ENCODE data around the gene PRPS2.

PRPS2 gene

DNA sequence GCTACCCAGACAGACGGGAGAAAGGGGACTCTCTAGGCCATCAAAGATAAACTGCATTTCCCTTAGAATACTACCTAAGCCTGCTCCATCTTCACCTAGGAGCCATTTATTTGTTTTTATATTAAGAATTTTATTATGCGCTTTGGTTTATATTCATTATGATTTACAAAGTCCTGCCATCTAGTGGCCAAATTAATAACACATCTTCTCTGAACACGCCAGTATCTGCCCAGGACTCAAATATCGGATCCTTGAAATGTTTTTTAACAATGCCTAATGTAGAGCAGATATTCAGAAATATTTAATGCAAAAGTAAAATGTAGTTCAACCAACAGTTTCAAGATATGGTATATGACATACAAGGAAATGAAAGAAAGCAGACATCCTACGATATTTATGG lies 20.8 kb upstream of the PRPS2 start:
- H3K79me2 ChIP-seq (ENCODE audit: insufficient read depth, low read depth): no peaks in the 10 kb centered on the region
- H3K27ac ChIP-seq: no peak overlapping the region
- H3K4me3 ChIP-seq (IDR thresholded peaks at IDR 0.05; ENCODE audit: insufficient read depth, low read depth, low read length): no peak overlapping the region
- no peaks in the 10 kb centered on the region for H3K27me3 ChIP-seq (ENCODE audit: insufficient read depth, low read depth)
- H3K36me3 ChIP-seq (ENCODE audit: insufficient read depth): no peaks in the 10 kb centered on the region
- no peaks in the 10 kb centered on the region for H3K4me1 ChIP-seq (ENCODE audit: low read depth, poor library complexity, severe bottlenecking)
- TF ChIP-seq, protein P1, sequence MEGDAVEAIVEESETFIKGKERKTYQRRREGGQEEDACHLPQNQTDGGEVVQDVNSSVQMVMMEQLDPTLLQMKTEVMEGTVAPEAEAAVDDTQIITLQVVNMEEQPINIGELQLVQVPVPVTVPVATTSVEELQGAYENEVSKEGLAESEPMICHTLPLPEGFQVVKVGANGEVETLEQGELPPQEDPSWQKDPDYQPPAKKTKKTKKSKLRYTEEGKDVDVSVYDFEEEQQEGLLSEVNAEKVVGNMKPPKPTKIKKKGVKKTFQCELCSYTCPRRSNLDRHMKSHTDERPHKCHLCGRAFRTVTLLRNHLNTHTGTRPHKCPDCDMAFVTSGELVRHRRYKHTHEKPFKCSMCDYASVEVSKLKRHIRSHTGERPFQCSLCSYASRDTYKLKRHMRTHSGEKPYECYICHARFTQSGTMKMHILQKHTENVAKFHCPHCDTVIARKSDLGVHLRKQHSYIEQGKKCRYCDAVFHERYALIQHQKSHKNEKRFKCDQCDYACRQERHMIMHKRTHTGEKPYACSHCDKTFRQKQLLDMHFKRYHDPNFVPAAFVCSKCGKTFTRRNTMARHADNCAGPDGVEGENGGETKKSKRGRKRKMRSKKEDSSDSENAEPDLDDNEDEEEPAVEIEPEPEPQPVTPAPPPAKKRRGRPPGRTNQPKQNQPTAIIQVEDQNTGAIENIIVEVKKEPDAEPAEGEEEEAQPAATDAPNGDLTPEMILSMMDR (conservative IDR thresholded peaks at IDR 0.05; ENCODE audit: low read depth, low read length): peak; percentile 70
- H3K9ac ChIP-seq: no peak overlapping the region
- H2AFZ ChIP-seq (ENCODE audit: low read depth): no peak overlapping the region
- no peak overlapping the region for H3K4me2 ChIP-seq
- no peaks in the 10 kb centered on the region for H4K20me1 ChIP-seq (ENCODE audit: insufficient read depth)

DNA sequence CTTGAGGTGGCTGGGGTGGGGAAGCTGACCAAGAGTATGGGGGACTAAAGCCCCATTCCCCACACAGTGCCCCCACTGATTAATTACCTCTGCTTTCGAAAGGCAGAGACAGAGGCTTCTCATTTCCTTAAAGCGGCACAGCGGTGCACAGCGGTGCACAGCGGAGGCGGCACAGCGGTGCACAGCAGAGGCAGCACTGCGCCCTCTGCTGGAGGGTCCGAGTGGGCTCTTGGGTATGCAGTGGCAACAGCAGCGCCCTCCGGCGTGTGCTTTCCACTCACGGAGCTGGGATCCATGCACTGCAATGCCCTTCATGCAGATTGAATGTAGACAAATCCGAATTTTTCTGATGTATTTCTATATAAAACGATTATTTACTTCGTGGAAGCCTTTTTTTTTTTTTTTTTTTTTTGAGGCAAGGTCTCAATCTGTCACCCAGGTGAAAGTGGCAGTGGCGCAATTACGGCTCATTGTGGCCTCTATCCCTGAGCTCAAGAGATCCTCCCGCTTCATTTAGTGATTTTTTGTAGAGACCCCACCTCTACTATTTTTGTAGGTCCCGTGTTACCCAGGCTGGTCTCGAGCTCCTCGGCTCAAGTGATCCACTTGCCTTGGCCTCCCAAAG lies 19.7 kb upstream of the PRPS2 start:
- Histone ChIP-seq H3K4me1 (ENCODE audit: low read depth, poor library complexity, severe bottlenecking) (no peaks in the 10 kb centered on the region), H3K36me3 (ENCODE audit: insufficient read depth) (no peaks in the 10 kb centered on the region), H3K79me2 (ENCODE audit: insufficient read depth, low read depth) (no peaks in the 10 kb centered on the region), H4K20me1 (ENCODE audit: insufficient read depth) (no peaks in the 10 kb centered on the region), H3K27me3 (ENCODE audit: insufficient read depth, low read depth) (no peaks in the 10 kb centered on the region), H3K9ac (no peak overlapping the region), H3K4me2 (no peak overlapping the region), H2AFZ (ENCODE audit: low read depth) (no peak overlapping the region), H3K27ac (no peak overlapping the region), H3K4me3 (IDR thresholded peaks at IDR 0.05; ENCODE audit: insufficient read depth, low read depth, low read length) (no peak overlapping the region)
- TF ChIP-seq, protein P1 (conservative IDR thresholded peaks at IDR 0.05; ENCODE audit: low read depth, low read length): no peak; the same call in 1 of the 2 replicates

DNA sequence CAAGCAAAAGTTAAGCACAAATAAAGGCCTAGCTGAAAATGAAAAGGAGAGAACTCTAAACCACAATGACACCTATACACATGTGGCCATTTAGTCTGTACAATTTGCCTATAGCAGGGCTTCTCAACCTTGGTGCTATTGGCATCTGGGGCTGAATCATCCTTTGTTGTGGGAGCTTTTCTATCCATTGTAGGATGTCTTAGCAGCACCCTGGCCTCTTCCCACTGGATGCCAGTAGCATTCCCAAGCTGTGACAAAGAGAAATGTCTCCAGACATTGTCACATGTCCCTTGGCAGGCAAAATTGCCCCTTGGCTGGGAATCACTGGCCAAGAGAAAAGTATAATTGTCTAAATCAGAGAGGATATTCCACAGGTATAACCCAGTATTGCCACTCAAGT lies 13.5 kb upstream of the PRPS2 start:
- Histone ChIP-seq H3K9ac (no peak overlapping the region), H2AFZ (ENCODE audit: low read depth) (no peak overlapping the region), H3K79me2 (ENCODE audit: insufficient read depth, low read depth) (no peaks in the 10 kb centered on the region), H3K4me2 (no peak overlapping the region), H4K20me1 (ENCODE audit: insufficient read depth) (no peaks in the 10 kb centered on the region), H3K27ac (no peak overlapping the region), H3K4me3 (IDR thresholded peaks at IDR 0.05; ENCODE audit: insufficient read depth, low read depth, low read length) (no peak overlapping the region), H3K36me3 (ENCODE audit: insufficient read depth) (no peaks in the 10 kb centered on the region), H3K27me3 (ENCODE audit: insufficient read depth, low read depth) (no peaks in the 10 kb centered on the region), H3K4me1 (ENCODE audit: low read depth, poor library complexity, severe bottlenecking) (no peaks in the 10 kb centered on the region)
- TF ChIP-seq, protein P1 (conservative IDR thresholded peaks at IDR 0.05; ENCODE audit: low read depth, low read length): no peak

DNA sequence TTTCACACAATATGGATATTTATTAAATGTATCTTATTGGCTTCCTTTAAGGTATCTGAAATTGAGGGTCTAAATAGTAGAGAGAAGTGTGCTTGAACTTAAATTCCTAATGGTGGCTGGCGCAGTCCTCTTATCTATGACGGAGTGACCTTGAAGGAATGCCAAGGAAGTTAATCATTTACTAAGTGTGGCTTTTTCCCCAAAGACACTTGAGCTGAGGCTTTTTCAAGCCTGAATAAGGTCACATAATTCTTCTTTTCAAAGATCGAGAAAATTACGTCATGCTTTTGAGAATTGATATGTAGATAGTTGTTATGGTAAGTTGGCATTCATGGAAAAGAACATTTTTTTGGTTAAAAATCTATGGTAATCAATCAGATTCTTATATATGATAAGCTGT lies 11.7 kb upstream of the PRPS2 start:
- Histone ChIP-seq H3K9ac (no peak overlapping the region), H3K27me3 (ENCODE audit: insufficient read depth, low read depth) (no peaks in the 10 kb centered on the region), H3K4me2 (no peak overlapping the region), H3K4me1 (ENCODE audit: low read depth, poor library complexity, severe bottlenecking) (no peaks in the 10 kb centered on the region), H3K4me3 (IDR thresholded peaks at IDR 0.05; ENCODE audit: insufficient read depth, low read depth, low read length) (no peak overlapping the region), H4K20me1 (ENCODE audit: insufficient read depth) (no peaks in the 10 kb centered on the region), H2AFZ (ENCODE audit: low read depth) (no peak overlapping the region), H3K27ac (no peak overlapping the region), H3K79me2 (ENCODE audit: insufficient read depth, low read depth) (no peaks in the 10 kb centered on the region), H3K36me3 (ENCODE audit: insufficient read depth) (no peaks in the 10 kb centered on the region)
- TF ChIP-seq, protein P1 (conservative IDR thresholded peaks at IDR 0.05; ENCODE audit: low read depth, low read length): no peak
